ENCODE data around the gene DSC2. TPM values are rescaled to one million over a fixed set of nuclear protein-coding genes. Genes with fewer than 3 reads are reported as not detected.

The DSC2 gene
- total and polyA plus RNA-seq, 2 donors (not counting 3 experiments of a cell fraction or from before 2014, with no cell fraction given): under 0.01 TPM; not detected in 1

- dilution Hi-C loops (cut with MboI; ENCODE audit: extremely low pct_ligation_motif_present, low sequenced_read_pairs): no loop called here
- Histone ChIP-seq H3K9me1 (replicated peaks; ENCODE audit: control insufficient read depth, extremely low read depth, insufficient read depth, low read length) (no peaks in the 10 kb centered on the region), H3K4me2 (ENCODE audit: insufficient read depth, low read length) (no peak overlapping the region), H3K4me1 (ENCODE audit: control insufficient read depth, extremely low read depth, insufficient read depth, low read length) (no peaks in the 10 kb centered on the region), H3K36me3 (ENCODE audit: control insufficient read depth in 2 of 2, extremely low read depth in 1 of 2, insufficient read depth in 2 of 2, low read length in 2 of 2) (no peaks in the 10 kb centered on the region), H3K9me3 (replicated peaks; ENCODE audit: control insufficient read depth, insufficient read depth, low read length) (no peaks in the 10 kb centered on the region), H2AFZ (ENCODE audit: low read depth, low read length) (no peak overlapping the region), H4K20me1 (replicated peaks; ENCODE audit: control insufficient read depth, extremely low read depth, insufficient read depth, low read length) (no peaks in the 10 kb centered on the region), H3K27ac (ENCODE audit: insufficient read depth, low read depth, low read length) (no peak overlapping the region), H3K9ac (replicated peaks; ENCODE audit: extremely low read depth, insufficient read depth, low read length) (no peak overlapping the region), H3K4me3 (replicated peaks in 1 of 3; ENCODE audit: insufficient read depth in 1 of 3, low read depth in 1 of 3, low read length in 3 of 3) (no peak overlapping the region), H3K79me2 (ENCODE audit: control insufficient read depth, insufficient read depth, low read length) (no peaks in the 10 kb centered on the region), H3K27me3 (ENCODE audit: control insufficient read depth in 2 of 2, insufficient read depth in 2 of 2, low read length in 2 of 2) (peaks cover 9 to 14% of the 10 kb centered on the region in 2 experiments)
- BruUV-seq (replicated peaks): no TSS peak
- TF ChIP-seq POLR2AphosphoS5 (IDR thresholded peaks at IDR 0.05; ENCODE audit: insufficient read depth, low read depth, low read length) (no peak), MYC (IDR thresholded peaks at IDR 0.05; ENCODE audit: low read depth, low read length) (no peak), POLR2A (IDR thresholded peaks at IDR 0.05; ENCODE audit: low read depth, low read length) (no peak), JUN (IDR thresholded peaks at IDR 0.05; ENCODE audit: borderline replicate concordance, insufficient read depth, insufficient read length, low read depth) (no peak), FOS (IDR thresholded peaks at IDR 0.05; ENCODE audit: borderline replicate concordance, insufficient read depth, low read length) (no peak), EZH2 (IDR thresholded peaks at IDR 0.05; ENCODE audit: borderline replicate concordance, low read depth, low read length, severe bottlenecking) (no peak), GATA2 (IDR thresholded peaks at IDR 0.05; ENCODE audit: insufficient read depth, insufficient read length, low read depth, low read length) (no peak)
- TF ChIP-seq, protein P1, sequence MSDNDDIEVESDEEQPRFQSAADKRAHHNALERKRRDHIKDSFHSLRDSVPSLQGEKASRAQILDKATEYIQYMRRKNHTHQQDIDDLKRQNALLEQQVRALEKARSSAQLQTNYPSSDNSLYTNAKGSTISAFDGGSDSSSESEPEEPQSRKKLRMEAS (IDR thresholded peaks at IDR 0.05; ENCODE audit: insufficient read depth, insufficient read length): no peak
- TF ChIP-seq, protein P2, sequence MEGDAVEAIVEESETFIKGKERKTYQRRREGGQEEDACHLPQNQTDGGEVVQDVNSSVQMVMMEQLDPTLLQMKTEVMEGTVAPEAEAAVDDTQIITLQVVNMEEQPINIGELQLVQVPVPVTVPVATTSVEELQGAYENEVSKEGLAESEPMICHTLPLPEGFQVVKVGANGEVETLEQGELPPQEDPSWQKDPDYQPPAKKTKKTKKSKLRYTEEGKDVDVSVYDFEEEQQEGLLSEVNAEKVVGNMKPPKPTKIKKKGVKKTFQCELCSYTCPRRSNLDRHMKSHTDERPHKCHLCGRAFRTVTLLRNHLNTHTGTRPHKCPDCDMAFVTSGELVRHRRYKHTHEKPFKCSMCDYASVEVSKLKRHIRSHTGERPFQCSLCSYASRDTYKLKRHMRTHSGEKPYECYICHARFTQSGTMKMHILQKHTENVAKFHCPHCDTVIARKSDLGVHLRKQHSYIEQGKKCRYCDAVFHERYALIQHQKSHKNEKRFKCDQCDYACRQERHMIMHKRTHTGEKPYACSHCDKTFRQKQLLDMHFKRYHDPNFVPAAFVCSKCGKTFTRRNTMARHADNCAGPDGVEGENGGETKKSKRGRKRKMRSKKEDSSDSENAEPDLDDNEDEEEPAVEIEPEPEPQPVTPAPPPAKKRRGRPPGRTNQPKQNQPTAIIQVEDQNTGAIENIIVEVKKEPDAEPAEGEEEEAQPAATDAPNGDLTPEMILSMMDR (IDR thresholded peaks at IDR 0.05; ENCODE audit: extremely low read depth in 1 of 2, insufficient read depth in 1 of 2, low read depth in 1 of 2, low read length in 2 of 2): no peak
- FAIRE-seq: no peak
- intact Hi-C loops (cut with micrococcal nuclease): no loop called here
- ChIA-PET POLR2A (no interaction called here), CTCF (no interaction called here)
- no peak for DNase-seq (ENCODE audit: low read depth, low spot score)
These were observed 4.6 kb downstream of the DSC2 start for GRCh38 chr18:31097666-31098065.
